Fibroblast of lung (primary cell): ENCODE data around the gene SPACDR. TPM values are rescaled to one million over a fixed set of nuclear protein-coding genes. Genes with fewer than 3 reads are reported as not detected.

ENCODE experiments used
- DNase-seq, 2 donors: peaks; one replicate each; pipeline versions ENCODE4 v3.0.0 to v3.0.0-alpha.2; 2010; ENCODE audit warnings: low read depth in 2 of 2
- H2AFZ ChIP-seq: 2 replicates; pipeline ENCODE4 v1.5.1; 2012; ENCODE audit warnings: low read length, control low read depth, inconsistent platforms
- H3K27ac ChIP-seq: 2 replicates; pipeline ENCODE4 v1.5.1; 2011; ENCODE audit warnings: low read length, control low read depth; ENCODE audit not compliant: insufficient read depth
- H3K27me3 ChIP-seq: 2 replicates; pipeline ENCODE4 v1.5.1; 2011; ENCODE audit warnings: mild to moderate bottlenecking, low read length; ENCODE audit not compliant: control insufficient read depth, insufficient read depth
- H3K36me3 ChIP-seq: 2 replicates; pipeline ENCODE4 v1.5.1; 2011; ENCODE audit warnings: low read length; ENCODE audit not compliant: control insufficient read depth, insufficient read depth
- H3K4me1 ChIP-seq: 2 replicates; pipeline ENCODE4 v1.5.1; 2011; ENCODE audit warnings: low read length; ENCODE audit not compliant: control insufficient read depth, insufficient read depth; ENCODE audit errors: extremely low read depth
- H3K4me2 ChIP-seq: 2 replicates; pipeline ENCODE4 v1.5.1; 2011; ENCODE audit warnings: low read length, control low read depth; ENCODE audit not compliant: insufficient read depth; ENCODE audit errors: extremely low read depth
- H3K4me3 ChIP-seq, 4 experiments: fragments of 200-600 bp in 1 of 4; sonication (generic) in 1 of 4; replicated peaks in 1 of 4; 2 replicates each; pipeline ENCODE4 v1.5.1; 2011 to 2016; ENCODE audit warnings: low read length in 4 of 4, low read depth in 3 of 4, mild to moderate bottlenecking in 3 of 4, control low read depth in 2 of 4, inconsistent platforms in 1 of 4, mixed read lengths in 1 of 4; ENCODE audit not compliant: insufficient read depth in 1 of 4; ENCODE audit errors: control extremely low read depth in 1 of 4
- H3K79me2 ChIP-seq: 2 replicates; pipeline ENCODE4 v1.5.1; 2012; ENCODE audit warnings: mild to moderate bottlenecking, low read length, inconsistent platforms; ENCODE audit not compliant: control insufficient read depth, insufficient read depth
- H3K9ac ChIP-seq: 2 replicates; pipeline ENCODE4 v1.5.1; 2011; ENCODE audit warnings: mild to moderate bottlenecking, low read length, control low read depth; ENCODE audit not compliant: insufficient read depth
- H3K9me3 ChIP-seq: 2 replicates; pipeline ENCODE4 v1.5.1; 2012; ENCODE audit warnings: low read depth, low read length; ENCODE audit not compliant: control insufficient read depth, insufficient read depth
- H4K20me1 ChIP-seq: 2 replicates; pipeline ENCODE4 v1.5.1; 2011; ENCODE audit warnings: low read length; ENCODE audit not compliant: control insufficient read depth, insufficient read depth; ENCODE audit errors: extremely low read depth
- CTCF ChIP-seq, 2 donors: IDR thresholded peaks in 1 of 2; conservative IDR thresholded peaks in 1 of 2; 1 replicate in 1 of 2; 2 replicates in 1 of 2; pipeline ENCODE4 v1.5.1; 2011 to 2012; ENCODE audit warnings: low read length in 2 of 2, control low read depth in 1 of 2, inconsistent platforms in 1 of 2, low read depth in 1 of 2, mild to moderate bottlenecking in 1 of 2
- EZH2 ChIP-seq: IDR thresholded peaks from 2 replicates; pipeline ENCODE4 v1.5.1; 2012; ENCODE audit warnings: low read length, control low read depth, mild to moderate bottlenecking; ENCODE audit errors: missing control alignments
- polyA plus RNA-seq, 2 donors: library from polyadenylated mRNA; depleted of rRNA in 1 of 2; stranded (reverse) in 1 of 2; unstranded in 1 of 2; fragments of >200 nt; gene quantifications; 2 replicates each; pipeline ENCODE4 v1.2.1, GENCODE V29; 2011 to 2012; ENCODE audit warnings: missing spikeins in 1 of 2
- total RNA-seq: library from RNA; depleted of rRNA; stranded (reverse); fragments of >200 nt; gene quantifications from 2 replicates; pipeline ENCODE4 v1.2.1, GENCODE V29; 2014

SPACDR gene
- total and polyA plus RNA-seq, 2 donors (not counting 1 experiment from before 2014, with no cell fraction given): 0.25 to 0.50 TPM

- Histone ChIP-seq H3K27ac (peak overlapping the region; percentile 100), H3K27me3 (no peaks in the 10 kb centered on the region), H3K36me3 (peaks cover 13% of the 10 kb centered on the region), H3K9me3 (no peaks in the 10 kb centered on the region), H4K20me1 (no peaks in the 10 kb centered on the region), H2AFZ (no peak overlapping the region), H3K4me1 (peaks cover 4% of the 10 kb centered on the region), H3K9ac (peak overlapping the region; percentile 99), H3K79me2 (peaks cover 34% of the 10 kb centered on the region), H3K4me3 (peak overlapping the region; percentile 75 to 88 (median 76)), H3K4me2 (peak overlapping the region; percentile 98)
- peak; percentile 99 to 100 for DNase-seq
- TF ChIP-seq CTCF (conservative IDR thresholded peaks at IDR 0.05 in 1 of 2, IDR thresholded peaks at IDR 0.05 in 1 of 2; ENCODE audit: low read depth in 1 of 2, low read length in 2 of 2): no peak
- TF ChIP-seq EZH2: no peak
Measured at GRCh38 chr7:100428967-100429636, 35.0 kb downstream of the SPACDR start.

GRCh38 chr7:100428199-100428966 is 35.7 kb downstream of the SPACDR start, which contains the start of gene ZCWPW1:
Gene ZCWPW1, minus strand, starts transcription at chr7:100428703. Its CDS starts 8,054 bp downstream, at chr7:100420649.
- Histone ChIP-seq H2AFZ (peak within 1 kb of the TSS; percentile 98), H4K20me1 (no peaks in the 10 kb centered on the region), H3K4me1 (peaks cover 4% of the 10 kb centered on the region), H3K9me3 (no peaks in the 10 kb centered on the region), H3K27ac (peak within 1 kb of the TSS; percentile 100), H3K27me3 (no peaks in the 10 kb centered on the region), H3K4me3 (peak within 1 kb of the TSS; percentile 75 to 88 (median 76)), H3K36me3 (peaks cover 7% of the 10 kb centered on the region), H3K9ac (peak within 1 kb of the TSS; percentile 99), H3K4me2 (peak within 1 kb of the TSS; percentile 98), H3K79me2 (peaks cover 29% of the 10 kb centered on the region)
- no peak for TF ChIP-seq EZH2
- TF ChIP-seq CTCF (conservative IDR thresholded peaks at IDR 0.05 in 1 of 2, IDR thresholded peaks at IDR 0.05 in 1 of 2; ENCODE audit: low read depth in 1 of 2, low read length in 2 of 2): no peak
- DNase-seq: peak; percentile 95 to 98

GRCh38 chr7:100427762-100428198 is 36.3 kb downstream of the SPACDR start:
- Histone ChIP-seq H3K4me1 (peaks cover 4% of the 10 kb centered on the region), H3K27ac (peak overlapping the region; percentile 100), H3K9me3 (no peaks in the 10 kb centered on the region), H4K20me1 (no peaks in the 10 kb centered on the region), H3K4me3 (peak overlapping the region; percentile 60 to 76 (median 69)), H2AFZ (peak overlapping the region; percentile 98), H3K36me3 (peaks cover 3% of the 10 kb centered on the region), H3K27me3 (no peaks in the 10 kb centered on the region), H3K79me2 (peaks cover 23% of the 10 kb centered on the region), H3K4me2 (peak overlapping the region; percentile 51), H3K9ac (peak overlapping the region; percentile 99)
- TF ChIP-seq CTCF (conservative IDR thresholded peaks at IDR 0.05 in 1 of 2, IDR thresholded peaks at IDR 0.05 in 1 of 2; ENCODE audit: low read depth in 1 of 2, low read length in 2 of 2): no peak
- TF ChIP-seq EZH2: no peak
- no peak for DNase-seq
